Trophoblast cell (in vitro differentiated cells and primary cell): ENCODE data around the gene CACNA2D2.

ENCODE experiments used
- DNase-seq, 2 donors: peaks; one replicate each; pipeline ENCODE4 v3.0.0-alpha.2; 2016
- H2AFZ ChIP-seq: 2 replicates; pipeline ENCODE4 v1.6.1; 2013; ENCODE audit warnings: low read length, moderate library complexity, mild to moderate bottlenecking; ENCODE audit not compliant: insufficient read depth, poor library complexity
- H2AK5ac ChIP-seq: 2 replicates; pipeline ENCODE4 v1.6.1; 2013; ENCODE audit warnings: mild to moderate bottlenecking, low read length
- H2BK120ac ChIP-seq: 2 replicates; pipeline ENCODE4 v1.6.1; 2013; ENCODE audit warnings: low read length, mild to moderate bottlenecking, moderate library complexity; ENCODE audit not compliant: insufficient read depth, poor library complexity
- H2BK12ac ChIP-seq: 2 replicates; pipeline ENCODE4 v1.6.1; 2013; ENCODE audit warnings: mild to moderate bottlenecking, low read length, moderate library complexity
- H2BK5ac ChIP-seq: 2 replicates; pipeline ENCODE4 v1.6.1; 2013; ENCODE audit warnings: low read length, low read depth, moderate library complexity, mild to moderate bottlenecking; ENCODE audit not compliant: poor library complexity
- H3K14ac ChIP-seq: 2 replicates; pipeline ENCODE4 v1.6.1; 2013; ENCODE audit warnings: mild to moderate bottlenecking, low read length
- H3K18ac ChIP-seq: 2 replicates; pipeline ENCODE4 v1.6.1; 2013; ENCODE audit warnings: mild to moderate bottlenecking, low read length
- H3K23ac ChIP-seq: 2 replicates; pipeline ENCODE4 v1.6.1; 2013; ENCODE audit warnings: low read length
- H3K27ac ChIP-seq: 2 replicates; pipeline ENCODE4 v1.5.1; 2013; ENCODE audit warnings: low read depth, mild to moderate bottlenecking, inconsistent platforms, low read length, moderate library complexity
- H3K27me3 ChIP-seq: 2 replicates; pipeline ENCODE4 v1.6.1; 2013; ENCODE audit warnings: inconsistent platforms, mild to moderate bottlenecking, low read length, moderate library complexity; ENCODE audit not compliant: insufficient read depth
- H3K36me3 ChIP-seq, 2 experiments: 1 replicate in 1 of 2; 2 replicates in 1 of 2; pipeline ENCODE4 v1.6.1; 2013; ENCODE audit warnings: low read length in 2 of 2, mild to moderate bottlenecking in 2 of 2, moderate library complexity in 1 of 2; ENCODE audit not compliant: insufficient read depth in 2 of 2, control insufficient read depth in 1 of 2
- H3K4ac ChIP-seq: 2 replicates; pipeline ENCODE4 v1.6.1; 2013; ENCODE audit warnings: low read depth, mild to moderate bottlenecking, low read length, moderate library complexity
- H3K4me1 ChIP-seq, 2 experiments: 1 replicate in 1 of 2; 2 replicates in 1 of 2; pipeline ENCODE4 v1.6.1; 2013; ENCODE audit warnings: low read length in 2 of 2, mild to moderate bottlenecking in 2 of 2, moderate library complexity in 1 of 2; ENCODE audit not compliant: insufficient read depth in 2 of 2, control insufficient read depth in 1 of 2
- H3K4me2 ChIP-seq: 2 replicates; pipeline ENCODE4 v1.6.1; 2013; ENCODE audit warnings: inconsistent platforms, mild to moderate bottlenecking, low read length, moderate library complexity
- H3K4me3 ChIP-seq: 2 replicates; pipeline ENCODE4 v1.5.1; 2013; ENCODE audit warnings: mild to moderate bottlenecking, low read depth, low read length, inconsistent platforms
- H3K79me1 ChIP-seq: one replicate; pipeline ENCODE4 v1.6.1; 2013; ENCODE audit warnings: low read length
- H3K79me2 ChIP-seq: 2 replicates; pipeline ENCODE4 v1.6.1; 2013; ENCODE audit warnings: low read length, mild to moderate bottlenecking; ENCODE audit not compliant: control insufficient read depth, insufficient read depth, poor library complexity
- H3K9ac ChIP-seq: 2 replicates; pipeline ENCODE4 v1.6.1; 2013; ENCODE audit warnings: mild to moderate bottlenecking, low read length
- H3K9me3 ChIP-seq: 2 replicates; pipeline ENCODE4 v1.6.1; 2013; ENCODE audit warnings: low read depth, mild to moderate bottlenecking, control low read depth, inconsistent platforms, low read length; ENCODE audit not compliant: insufficient read depth
- H4K12ac ChIP-seq: 2 replicates; pipeline ENCODE4 v1.6.1; 2013; ENCODE audit warnings: low read depth, mild to moderate bottlenecking, low read length, moderate library complexity
- H4K8ac ChIP-seq: 2 replicates; pipeline ENCODE4 v1.6.1; 2013; ENCODE audit warnings: low read depth, mild to moderate bottlenecking, low read length, moderate library complexity
- H4K91ac ChIP-seq: one replicate; pipeline ENCODE4 v1.6.1; 2013; ENCODE audit warnings: low read depth, mild to moderate bottlenecking, low read length, moderate library complexity
- WGBS: extraction: QIAGEN DNeasy Blood & Tissue Kit; methylation state at CpG from one replicate; pipeline ENCODE4 v1.1.7; 2013; ENCODE audit warnings: missing lambda C conversion rate; ENCODE audit not compliant: insufficient read length, insufficient coverage; ENCODE audit errors: extremely low coverage; 5-methylcytosine and 5-hydroxymethylcytosine counted together

CACNA2D2 gene

GRCh38 chr3:50533807-50534461, 30.5 kb upstream of the CACNA2D2 start:
- no peak for DNase-seq
- Histone ChIP-seq H3K9me3 (peaks cover 7% of the 10 kb centered on the region), H3K4me1 (peaks cover 0 to 2% of the 10 kb centered on the region in 2 experiments), H3K4me2 (no peak overlapping the region), H3K36me3 (no peaks in the 10 kb centered on the region), H3K14ac (no peak overlapping the region), H3K27ac (no peak overlapping the region), H3K18ac (no peak overlapping the region), H3K79me1 (no peaks in the 10 kb centered on the region), H3K27me3 (peaks cover 15% of the 10 kb centered on the region), H2AK5ac (no peak overlapping the region), H4K8ac (no peak overlapping the region), H3K9ac (no peak overlapping the region), H2BK5ac (no peak overlapping the region), H3K79me2 (no peaks in the 10 kb centered on the region), H4K12ac (peak overlapping the region; percentile 23), H3K4ac (no peak overlapping the region), H2BK120ac (no peak overlapping the region), H2BK12ac (no peak overlapping the region), H3K23ac (no peak overlapping the region), H2AFZ (no peak overlapping the region), H3K4me3 (no peak overlapping the region), H4K91ac (no peak overlapping the region)
- no CpG with 5 or more reads among the region's 9 CpGs for WGBS

- no peaks in the 10 kb centered on the region for H3K79me1 ChIP-seq
- H3K4me1 ChIP-seq, result peaks cover 0 to 2% of the 10 kb centered on the region in 2 experiments
- no peaks in the 10 kb centered on the region for H3K79me2 ChIP-seq
- no peak overlapping the region for H3K4ac ChIP-seq
- H3K27me3 ChIP-seq, result peaks cover 15% of the 10 kb centered on the region
- no peak overlapping the region for H2BK5ac ChIP-seq
- no peaks in the 10 kb centered on the region for H3K36me3 ChIP-seq
- H3K9ac ChIP-seq, result no peak overlapping the region
- H4K8ac ChIP-seq, result no peak overlapping the region
- H2AFZ ChIP-seq, result no peak overlapping the region
- H3K4me3 ChIP-seq, result peak overlapping the region; percentile 31
- H3K14ac ChIP-seq, result no peak overlapping the region
- no CpG with 5 or more reads among the region's 13 CpGs for WGBS
- no peak overlapping the region for H2BK12ac ChIP-seq
- no peak for DNase-seq
- no peak overlapping the region for H3K18ac ChIP-seq
- H4K12ac ChIP-seq, result no peak overlapping the region
- no peak overlapping the region for H2BK120ac ChIP-seq
- H3K27ac ChIP-seq, result no peak overlapping the region
- H2AK5ac ChIP-seq, result no peak overlapping the region
- H3K4me2 ChIP-seq, result no peak overlapping the region
- no peak overlapping the region for H3K23ac ChIP-seq
- no peak overlapping the region for H4K91ac ChIP-seq
- peaks cover 7% of the 10 kb centered on the region for H3K9me3 ChIP-seq
Measured at GRCh38 chr3:50533316-50533715, 29.9 kb upstream of the CACNA2D2 start.

- Histone ChIP-seq H2BK5ac (no peak overlapping the region), H3K9me3 (peaks cover 7% of the 10 kb centered on the region), H3K18ac (no peak overlapping the region), H3K4me2 (no peak overlapping the region), H3K4ac (no peak overlapping the region), H3K23ac (no peak overlapping the region), H4K12ac (no peak overlapping the region), H2BK120ac (no peak overlapping the region), H3K79me1 (no peaks in the 10 kb centered on the region), H3K14ac (no peak overlapping the region), H2AFZ (no peak overlapping the region), H3K4me3 (no peak overlapping the region), H3K79me2 (no peaks in the 10 kb centered on the region), H3K36me3 (no peaks in the 10 kb centered on the region), H2AK5ac (no peak overlapping the region), H2BK12ac (no peak overlapping the region), H3K27ac (no peak overlapping the region), H4K91ac (no peak overlapping the region), H4K8ac (no peak overlapping the region), H3K27me3 (peaks cover 15% of the 10 kb centered on the region), H3K4me1 (peaks cover 0 to 2% of the 10 kb centered on the region in 2 experiments), H3K9ac (no peak overlapping the region)
- DNase-seq, result peak in 1 of 2 donors; percentile 26
- WGBS, result no CpG with 5 or more reads among the region's 9 CpGs
Measured at GRCh38 chr3:50532062-50532705, 28.8 kb upstream of the CACNA2D2 start.

GRCh38 chr3:50531201-50531600, 27.8 kb upstream of the CACNA2D2 start:
- Histone ChIP-seq H3K4me1 (peaks cover 0 to 2% of the 10 kb centered on the region in 2 experiments), H2BK5ac (no peak overlapping the region), H2BK12ac (no peak overlapping the region), H2BK120ac (no peak overlapping the region), H3K27ac (no peak overlapping the region), H3K23ac (no peak overlapping the region), H4K12ac (no peak overlapping the region), H2AFZ (no peak overlapping the region), H4K8ac (no peak overlapping the region), H3K79me1 (no peaks in the 10 kb centered on the region), H3K14ac (no peak overlapping the region), H3K36me3 (no peaks in the 10 kb centered on the region), H4K91ac (no peak overlapping the region), H3K27me3 (peaks cover 15% of the 10 kb centered on the region), H3K18ac (no peak overlapping the region), H3K9me3 (peaks cover 4% of the 10 kb centered on the region), H3K79me2 (no peaks in the 10 kb centered on the region), H3K4me2 (no peak overlapping the region), H2AK5ac (no peak overlapping the region), H3K9ac (no peak overlapping the region), H3K4ac (no peak overlapping the region), H3K4me3 (no peak overlapping the region)
- no peak for DNase-seq
- no CpG with 5 or more reads among the region's 4 CpGs for WGBS
